WTC11 (cell line): ENCODE results near the gene LILRA1. TPM values are rescaled to one million over a fixed set of nuclear protein-coding genes. Genes with fewer than 3 reads are reported as not detected.

Source experiments
- ATAC-seq: fragments of 200-7000 bp; cut with Tn5 transposase; 2 replicates; pipeline ENCODE4 v1.10.0; 2021; ENCODE audit warnings: mild to moderate bottlenecking, moderate library complexity
- CTCF ChIA-PET: fragments of 300-600 bp; sonication (Branson Sonifier 250); formaldehyde crosslinking; loops from one replicate; lab custom pipeline; 2021; ENCODE audit warnings: antibody characterized with exemption; lab: Charles Lee
- POLR2A ChIA-PET: fragments of 350-600 bp; sonication (Branson Sonifier 250); formaldehyde crosslinking; loops from one replicate; lab custom pipeline; 2021; ENCODE audit warnings: antibody characterized with exemption; lab: Charles Lee
- DNase-seq: peaks from one replicate; pipeline ENCODE4 v3.0.0; 2021; ENCODE audit warnings: low spot score
- H3K27ac Mint-ChIP-seq: 2 replicates; pipeline ENCODE4 v1.8.0; 2021; ENCODE audit warnings: mixed read lengths
- H3K27me3 Mint-ChIP-seq: 2 replicates; pipeline ENCODE4 v1.8.0; 2021; ENCODE audit warnings: low read depth, mild to moderate bottlenecking, moderate library complexity, mixed read lengths
- H3K36me3 Mint-ChIP-seq: 2 replicates; pipeline ENCODE4 v1.8.0; 2021; ENCODE audit warnings: mixed read lengths
- H3K4me1 Mint-ChIP-seq: 2 replicates; pipeline ENCODE4 v1.8.0; 2022; ENCODE audit warnings: mixed read lengths
- H3K4me3 Mint-ChIP-seq: 2 replicates; pipeline ENCODE4 v1.8.0; 2021; ENCODE audit warnings: mild to moderate bottlenecking, moderate library complexity, mixed read lengths
- H3K9me3 Mint-ChIP-seq: 2 replicates; pipeline ENCODE4 v1.8.0; 2021; ENCODE audit warnings: mixed read lengths
- CREB1 ChIP-seq: sonication (generic); formaldehyde crosslinking; IDR thresholded peaks from 2 replicates; pipeline ENCODE4 v1.8.0; 2023; ENCODE audit warnings: mild to moderate bottlenecking, missing genetic modification reagents
- FOXP1 ChIP-seq: sonication (generic); formaldehyde crosslinking; IDR thresholded peaks from 2 replicates; pipeline ENCODE4 v1.8.0; 2022; ENCODE audit warnings: missing genetic modification reagents, mild to moderate bottlenecking, moderate library complexity, borderline replicate concordance
- GRHL2 ChIP-seq: fragments of 250-450 bp; sonication (Bioruptor Pico); IDR thresholded peaks from 2 replicates; pipeline ENCODE4 v1.8.0; 2022; ENCODE audit warnings: mild to moderate bottlenecking, moderate library complexity; ENCODE audit not compliant: insufficient replicate concordance, severe bottlenecking
- JUN ChIP-seq: sonication (generic); formaldehyde crosslinking; IDR thresholded peaks from 2 replicates; pipeline ENCODE4 v1.8.0; 2023; ENCODE audit warnings: mild to moderate bottlenecking, missing genetic modification reagents
- NFE2L1 ChIP-seq: sonication (generic); formaldehyde crosslinking; IDR thresholded peaks from 2 replicates; pipeline ENCODE4 v1.8.1; 2023; ENCODE audit warnings: missing genetic modification reagents
- RELA ChIP-seq: sonication (generic); formaldehyde crosslinking; IDR thresholded peaks from 2 replicates; pipeline ENCODE4 v1.8.1; 2022; ENCODE audit warnings: missing genetic modification reagents, mild to moderate bottlenecking, borderline replicate concordance
- SOX15 ChIP-seq: fragments of 250-450 bp; sonication (Bioruptor Pico); IDR thresholded peaks from 2 replicates; pipeline ENCODE4 v1.9.0; 2021; ENCODE audit warnings: mild to moderate bottlenecking
- TP53 ChIP-seq: sonication (generic); formaldehyde crosslinking; IDR thresholded peaks from 2 replicates; pipeline ENCODE4 v1.8.1; 2023; ENCODE audit warnings: mild to moderate bottlenecking, missing genetic modification reagents
- ZNF121 ChIP-seq: sonication (generic); formaldehyde crosslinking; IDR thresholded peaks from 2 replicates; pipeline ENCODE4 v1.8.0; 2023; ENCODE audit warnings: missing genetic modification reagents
- ZNF263 ChIP-seq: sonication (generic); formaldehyde crosslinking; IDR thresholded peaks from 2 replicates; pipeline ENCODE4 v1.8.1; 2022; ENCODE audit warnings: low read depth, mild to moderate bottlenecking, moderate library complexity, missing genetic modification reagents
- ZNF416 ChIP-seq: fragments of 250-450 bp; sonication (Bioruptor Pico); IDR thresholded peaks from 2 replicates; pipeline ENCODE4 v1.9.0; 2021; ENCODE audit warnings: mild to moderate bottlenecking, inconsistent platforms
- ZNF671 ChIP-seq: fragments of 250-450 bp; sonication (Bioruptor Pico); IDR thresholded peaks from 2 replicates; pipeline ENCODE4 v1.8.0; 2021; ENCODE audit warnings: mild to moderate bottlenecking
- total RNA-seq: library from RNA; stranded (reverse); gene quantifications from 3 replicates; pipeline ENCODE4 v1.2.3, GENCODE V29; 2021
- TF ChIP-seq, protein P1 (sequence below): sonication (generic); formaldehyde crosslinking; IDR thresholded peaks from 2 replicates; pipeline ENCODE4 v1.8.1; 2022; ENCODE audit warnings: mild to moderate bottlenecking, moderate library complexity, missing genetic modification reagents
- TF ChIP-seq, protein P2 (sequence below): fragments of 250-450 bp; sonication (Bioruptor Pico); IDR thresholded peaks from 2 replicates; pipeline ENCODE4 v1.9.0; 2021; ENCODE audit warnings: moderate library complexity, mild to moderate bottlenecking, inconsistent platforms, borderline replicate concordance
- TF ChIP-seq, protein P3 (sequence below): sonication (generic); formaldehyde crosslinking; IDR thresholded peaks from 2 replicates; pipeline ENCODE4 v1.8.0; 2022; ENCODE audit warnings: mild to moderate bottlenecking, missing genetic modification reagents
- TF ChIP-seq, protein P4 (sequence below): fragments of 200-600 bp; IDR thresholded peaks from 2 replicates; pipeline ENCODE4 v1.8.0; 2022; ENCODE audit warnings: antibody characterized with exemption
- TF ChIP-seq, protein P5 (sequence below): sonication (generic); formaldehyde crosslinking; IDR thresholded peaks from 2 replicates; pipeline ENCODE4 v1.8.1; 2023; ENCODE audit warnings: mild to moderate bottlenecking, missing genetic modification reagents
- TF ChIP-seq, protein P6 (sequence below): sonication (generic); formaldehyde crosslinking; IDR thresholded peaks from 2 replicates; pipeline ENCODE4 v1.8.1; 2022; ENCODE audit warnings: mild to moderate bottlenecking, missing genetic modification reagents, moderate library complexity, borderline replicate concordance
- TF ChIP-seq, protein P7 (sequence below): sonication (generic); formaldehyde crosslinking; IDR thresholded peaks from 2 replicates; pipeline ENCODE4 v1.8.1; 2023; ENCODE audit warnings: mild to moderate bottlenecking, missing genetic modification reagents, moderate library complexity
- TF ChIP-seq, protein P8 (sequence below): sonication (generic); formaldehyde crosslinking; conservative IDR thresholded peaks from 2 replicates; pipeline ENCODE4 v1.8.1; 2022; ENCODE audit warnings: mild to moderate bottlenecking, missing genetic modification reagents
- TF ChIP-seq, protein P9 (sequence below): sonication (generic); formaldehyde crosslinking; IDR thresholded peaks from 2 replicates; pipeline ENCODE4 v1.8.0; 2022; ENCODE audit warnings: missing genetic modification reagents

The LILRA1 gene
- total RNA-seq, 1 experiment from 2014 or later = not detected

DNA sequence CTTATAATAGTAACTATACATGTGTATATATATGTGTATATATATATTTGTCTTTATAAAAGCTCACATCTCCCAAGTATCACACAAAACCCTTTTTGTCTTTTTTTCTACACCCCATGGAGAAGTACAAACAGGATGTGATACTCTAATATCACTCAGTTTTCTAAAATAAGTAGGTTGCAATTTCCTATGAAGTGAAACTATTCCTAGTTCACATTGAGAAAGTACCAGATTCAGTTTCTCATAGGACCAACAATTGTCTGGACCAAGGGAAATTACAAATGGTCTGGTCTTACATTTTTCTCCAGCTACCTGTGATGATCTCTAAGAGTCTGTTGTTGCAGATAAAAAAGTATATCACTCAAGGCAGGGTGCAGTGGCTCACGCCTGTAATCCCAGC, 19.0 kb downstream of the LILRA1 start:
- ATAC-seq (no peak), DNase-seq (no peak)
- TF ChIP-seq, protein P1, sequence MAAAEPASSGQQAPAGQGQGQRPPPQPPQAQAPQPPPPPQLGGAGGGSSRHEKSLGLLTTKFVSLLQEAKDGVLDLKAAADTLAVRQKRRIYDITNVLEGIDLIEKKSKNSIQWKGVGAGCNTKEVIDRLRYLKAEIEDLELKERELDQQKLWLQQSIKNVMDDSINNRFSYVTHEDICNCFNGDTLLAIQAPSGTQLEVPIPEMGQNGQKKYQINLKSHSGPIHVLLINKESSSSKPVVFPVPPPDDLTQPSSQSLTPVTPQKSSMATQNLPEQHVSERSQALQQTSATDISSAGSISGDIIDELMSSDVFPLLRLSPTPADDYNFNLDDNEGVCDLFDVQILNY = no peak
- TF ChIP-seq ZNF263 (CRISPR knock-in tag) (no peak), JUN (CRISPR knock-in tag) (no peak), NFE2L1 (no peak), CREB1 (CRISPR knock-in tag) (no peak), SOX15 (no peak), RELA (no peak), TP53 (CRISPR knock-in tag) (no peak), ZNF416 (CRISPR knock-in tag) (no peak), ZNF121 (CRISPR knock-in tag) (no peak)
- TF ChIP-seq, protein P2, sequence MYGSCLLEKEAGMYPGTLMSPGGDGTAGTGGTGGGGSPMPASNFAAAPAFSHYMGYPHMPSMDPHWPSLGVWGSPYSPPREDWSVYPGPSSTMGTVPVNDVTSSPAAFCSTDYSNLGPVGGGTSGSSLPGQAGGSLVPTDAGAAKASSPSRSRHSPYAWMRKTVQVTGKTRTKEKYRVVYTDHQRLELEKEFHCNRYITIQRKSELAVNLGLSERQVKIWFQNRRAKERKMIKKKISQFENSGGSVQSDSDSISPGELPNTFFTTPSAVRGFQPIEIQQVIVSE = no peak
- TF ChIP-seq, protein P3, sequence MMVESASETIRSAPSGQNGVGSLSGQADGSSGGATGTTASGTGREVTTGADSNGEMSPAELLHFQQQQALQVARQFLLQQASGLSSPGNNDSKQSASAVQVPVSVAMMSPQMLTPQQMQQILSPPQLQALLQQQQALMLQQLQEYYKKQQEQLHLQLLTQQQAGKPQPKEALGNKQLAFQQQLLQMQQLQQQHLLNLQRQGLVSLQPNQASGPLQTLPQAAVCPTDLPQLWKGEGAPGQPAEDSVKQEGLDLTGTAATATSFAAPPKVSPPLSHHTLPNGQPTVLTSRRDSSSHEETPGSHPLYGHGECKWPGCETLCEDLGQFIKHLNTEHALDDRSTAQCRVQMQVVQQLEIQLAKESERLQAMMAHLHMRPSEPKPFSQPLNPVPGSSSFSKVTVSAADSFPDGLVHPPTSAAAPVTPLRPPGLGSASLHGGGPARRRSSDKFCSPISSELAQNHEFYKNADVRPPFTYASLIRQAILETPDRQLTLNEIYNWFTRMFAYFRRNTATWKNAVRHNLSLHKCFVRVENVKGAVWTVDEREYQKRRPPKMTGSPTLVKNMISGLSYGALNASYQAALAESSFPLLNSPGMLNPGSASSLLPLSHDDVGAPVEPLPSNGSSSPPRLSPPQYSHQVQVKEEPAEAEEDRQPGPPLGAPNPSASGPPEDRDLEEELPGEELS (CRISPR knock-in tag) = no peak
- TF ChIP-seq, protein P4, sequence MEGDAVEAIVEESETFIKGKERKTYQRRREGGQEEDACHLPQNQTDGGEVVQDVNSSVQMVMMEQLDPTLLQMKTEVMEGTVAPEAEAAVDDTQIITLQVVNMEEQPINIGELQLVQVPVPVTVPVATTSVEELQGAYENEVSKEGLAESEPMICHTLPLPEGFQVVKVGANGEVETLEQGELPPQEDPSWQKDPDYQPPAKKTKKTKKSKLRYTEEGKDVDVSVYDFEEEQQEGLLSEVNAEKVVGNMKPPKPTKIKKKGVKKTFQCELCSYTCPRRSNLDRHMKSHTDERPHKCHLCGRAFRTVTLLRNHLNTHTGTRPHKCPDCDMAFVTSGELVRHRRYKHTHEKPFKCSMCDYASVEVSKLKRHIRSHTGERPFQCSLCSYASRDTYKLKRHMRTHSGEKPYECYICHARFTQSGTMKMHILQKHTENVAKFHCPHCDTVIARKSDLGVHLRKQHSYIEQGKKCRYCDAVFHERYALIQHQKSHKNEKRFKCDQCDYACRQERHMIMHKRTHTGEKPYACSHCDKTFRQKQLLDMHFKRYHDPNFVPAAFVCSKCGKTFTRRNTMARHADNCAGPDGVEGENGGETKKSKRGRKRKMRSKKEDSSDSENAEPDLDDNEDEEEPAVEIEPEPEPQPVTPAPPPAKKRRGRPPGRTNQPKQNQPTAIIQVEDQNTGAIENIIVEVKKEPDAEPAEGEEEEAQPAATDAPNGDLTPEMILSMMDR = no peak
- TF ChIP-seq, protein P5, sequence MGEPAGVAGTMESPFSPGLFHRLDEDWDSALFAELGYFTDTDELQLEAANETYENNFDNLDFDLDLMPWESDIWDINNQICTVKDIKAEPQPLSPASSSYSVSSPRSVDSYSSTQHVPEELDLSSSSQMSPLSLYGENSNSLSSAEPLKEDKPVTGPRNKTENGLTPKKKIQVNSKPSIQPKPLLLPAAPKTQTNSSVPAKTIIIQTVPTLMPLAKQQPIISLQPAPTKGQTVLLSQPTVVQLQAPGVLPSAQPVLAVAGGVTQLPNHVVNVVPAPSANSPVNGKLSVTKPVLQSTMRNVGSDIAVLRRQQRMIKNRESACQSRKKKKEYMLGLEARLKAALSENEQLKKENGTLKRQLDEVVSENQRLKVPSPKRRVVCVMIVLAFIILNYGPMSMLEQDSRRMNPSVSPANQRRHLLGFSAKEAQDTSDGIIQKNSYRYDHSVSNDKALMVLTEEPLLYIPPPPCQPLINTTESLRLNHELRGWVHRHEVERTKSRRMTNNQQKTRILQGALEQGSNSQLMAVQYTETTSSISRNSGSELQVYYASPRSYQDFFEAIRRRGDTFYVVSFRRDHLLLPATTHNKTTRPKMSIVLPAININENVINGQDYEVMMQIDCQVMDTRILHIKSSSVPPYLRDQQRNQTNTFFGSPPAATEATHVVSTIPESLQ (CRISPR knock-in tag) = no peak
- Mint-ChIP-seq H3K36me3 (peaks cover 64% of the 10 kb centered on the region), H3K9me3 (peaks cover 92% of the 10 kb centered on the region), H3K4me3 (no peak overlapping the region), H3K4me1 (no peaks in the 10 kb centered on the region), H3K27ac (no peak overlapping the region), H3K27me3 (peaks cover 13% of the 10 kb centered on the region)
- ChIA-PET POLR2A (no interaction called here), CTCF (no interaction called here)

DNA sequence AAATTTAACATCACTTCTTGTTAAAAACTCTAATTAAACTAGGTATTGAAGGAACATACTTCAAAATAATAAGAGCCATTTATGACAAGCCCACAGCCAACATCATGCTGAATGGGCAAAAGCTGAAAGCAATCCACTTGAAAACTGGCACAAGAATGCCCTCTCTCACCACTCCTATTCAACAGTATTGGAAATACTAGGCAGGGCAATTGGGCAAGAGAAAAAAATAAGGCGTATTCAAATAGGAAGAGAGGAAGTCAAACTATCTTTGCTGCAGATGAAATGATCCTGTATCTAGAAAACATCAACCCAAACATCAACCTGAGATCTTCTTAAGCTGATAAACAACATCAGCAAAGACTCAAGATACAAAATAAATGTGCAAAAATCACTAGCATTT, 21.3 kb downstream of the LILRA1 start:
- Mint-ChIP-seq H3K27me3 (peaks cover 13% of the 10 kb centered on the region), H3K4me3 (no peak overlapping the region), H3K36me3 (peaks cover 55% of the 10 kb centered on the region), H3K27ac (no peak overlapping the region), H3K9me3 (peaks cover 83% of the 10 kb centered on the region), H3K4me1 (no peaks in the 10 kb centered on the region)
- DNase-seq (no peak), ATAC-seq (no peak)
- no peak for TF ChIP-seq CREB1 (CRISPR knock-in tag)
- TF ChIP-seq FOXP1 (CRISPR knock-in tag) = no peak
- no peak for TF ChIP-seq ZNF671
- TF ChIP-seq GRHL2 (CRISPR knock-in tag) = no peak
- TF ChIP-seq, protein P6, sequence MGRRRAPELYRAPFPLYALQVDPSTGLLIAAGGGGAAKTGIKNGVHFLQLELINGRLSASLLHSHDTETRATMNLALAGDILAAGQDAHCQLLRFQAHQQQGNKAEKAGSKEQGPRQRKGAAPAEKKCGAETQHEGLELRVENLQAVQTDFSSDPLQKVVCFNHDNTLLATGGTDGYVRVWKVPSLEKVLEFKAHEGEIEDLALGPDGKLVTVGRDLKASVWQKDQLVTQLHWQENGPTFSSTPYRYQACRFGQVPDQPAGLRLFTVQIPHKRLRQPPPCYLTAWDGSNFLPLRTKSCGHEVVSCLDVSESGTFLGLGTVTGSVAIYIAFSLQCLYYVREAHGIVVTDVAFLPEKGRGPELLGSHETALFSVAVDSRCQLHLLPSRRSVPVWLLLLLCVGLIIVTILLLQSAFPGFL = no peak
- TF ChIP-seq, protein P7, sequence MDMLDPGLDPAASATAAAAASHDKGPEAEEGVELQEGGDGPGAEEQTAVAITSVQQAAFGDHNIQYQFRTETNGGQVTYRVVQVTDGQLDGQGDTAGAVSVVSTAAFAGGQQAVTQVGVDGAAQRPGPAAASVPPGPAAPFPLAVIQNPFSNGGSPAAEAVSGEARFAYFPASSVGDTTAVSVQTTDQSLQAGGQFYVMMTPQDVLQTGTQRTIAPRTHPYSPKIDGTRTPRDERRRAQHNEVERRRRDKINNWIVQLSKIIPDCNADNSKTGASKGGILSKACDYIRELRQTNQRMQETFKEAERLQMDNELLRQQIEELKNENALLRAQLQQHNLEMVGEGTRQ (CRISPR knock-in tag) = no peak
- TF ChIP-seq, protein P8, sequence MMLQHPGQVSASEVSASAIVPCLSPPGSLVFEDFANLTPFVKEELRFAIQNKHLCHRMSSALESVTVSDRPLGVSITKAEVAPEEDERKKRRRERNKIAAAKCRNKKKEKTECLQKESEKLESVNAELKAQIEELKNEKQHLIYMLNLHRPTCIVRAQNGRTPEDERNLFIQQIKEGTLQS (CRISPR knock-in tag) = no peak
- TF ChIP-seq, protein P9, sequence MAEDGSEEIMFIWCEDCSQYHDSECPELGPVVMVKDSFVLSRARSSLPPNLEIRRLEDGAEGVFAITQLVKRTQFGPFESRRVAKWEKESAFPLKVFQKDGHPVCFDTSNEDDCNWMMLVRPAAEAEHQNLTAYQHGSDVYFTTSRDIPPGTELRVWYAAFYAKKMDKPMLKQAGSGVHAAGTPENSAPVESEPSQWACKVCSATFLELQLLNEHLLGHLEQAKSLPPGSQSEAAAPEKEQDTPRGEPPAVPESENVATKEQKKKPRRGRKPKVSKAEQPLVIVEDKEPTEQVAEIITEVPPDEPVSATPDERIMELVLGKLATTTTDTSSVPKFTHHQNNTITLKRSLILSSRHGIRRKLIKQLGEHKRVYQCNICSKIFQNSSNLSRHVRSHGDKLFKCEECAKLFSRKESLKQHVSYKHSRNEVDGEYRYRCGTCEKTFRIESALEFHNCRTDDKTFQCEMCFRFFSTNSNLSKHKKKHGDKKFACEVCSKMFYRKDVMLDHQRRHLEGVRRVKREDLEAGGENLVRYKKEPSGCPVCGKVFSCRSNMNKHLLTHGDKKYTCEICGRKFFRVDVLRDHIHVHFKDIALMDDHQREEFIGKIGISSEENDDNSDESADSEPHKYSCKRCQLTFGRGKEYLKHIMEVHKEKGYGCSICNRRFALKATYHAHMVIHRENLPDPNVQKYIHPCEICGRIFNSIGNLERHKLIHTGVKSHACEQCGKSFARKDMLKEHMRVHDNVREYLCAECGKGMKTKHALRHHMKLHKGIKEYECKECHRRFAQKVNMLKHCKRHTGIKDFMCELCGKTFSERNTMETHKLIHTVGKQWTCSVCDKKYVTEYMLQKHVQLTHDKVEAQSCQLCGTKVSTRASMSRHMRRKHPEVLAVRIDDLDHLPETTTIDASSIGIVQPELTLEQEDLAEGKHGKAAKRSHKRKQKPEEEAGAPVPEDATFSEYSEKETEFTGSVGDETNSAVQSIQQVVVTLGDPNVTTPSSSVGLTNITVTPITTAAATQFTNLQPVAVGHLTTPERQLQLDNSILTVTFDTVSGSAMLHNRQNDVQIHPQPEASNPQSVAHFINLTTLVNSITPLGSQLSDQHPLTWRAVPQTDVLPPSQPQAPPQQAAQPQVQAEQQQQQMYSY (CRISPR knock-in tag) = no peak
- POLR2A ChIA-PET = no interaction called here
- CTCF ChIA-PET = no interaction called here
